Stimulated activated CD4-positive, alpha-beta T cell treated with anti-CD3 and anti-CD28 coated beads, TNF-alpha, amount 100 ng/mL, for 4 hours (primary cell): ENCODE results near the gene H2BK1.

ENCODE experiments used
- DNase-seq, 3 experiments: peaks; one replicate each; pipeline ENCODE4 v3.0.0-alpha.2; 2020; ENCODE audit warnings: low read depth in 3 of 3

Gene H2BK1

GRCh38 chr7:151245360-151246101 is 35.2 kb upstream of the H2BK1 start:
- DNase-seq = peak in 2 of 3 experiments; percentile 44 to 45

- no peak for DNase-seq
These were observed 34.6 kb upstream of the H2BK1 start for GRCh38 chr7:151244841-151245346.

GRCh38 chr7:151244196-151244840 is 34.0 kb upstream of the H2BK1 start:
- no peak for DNase-seq

DNA sequence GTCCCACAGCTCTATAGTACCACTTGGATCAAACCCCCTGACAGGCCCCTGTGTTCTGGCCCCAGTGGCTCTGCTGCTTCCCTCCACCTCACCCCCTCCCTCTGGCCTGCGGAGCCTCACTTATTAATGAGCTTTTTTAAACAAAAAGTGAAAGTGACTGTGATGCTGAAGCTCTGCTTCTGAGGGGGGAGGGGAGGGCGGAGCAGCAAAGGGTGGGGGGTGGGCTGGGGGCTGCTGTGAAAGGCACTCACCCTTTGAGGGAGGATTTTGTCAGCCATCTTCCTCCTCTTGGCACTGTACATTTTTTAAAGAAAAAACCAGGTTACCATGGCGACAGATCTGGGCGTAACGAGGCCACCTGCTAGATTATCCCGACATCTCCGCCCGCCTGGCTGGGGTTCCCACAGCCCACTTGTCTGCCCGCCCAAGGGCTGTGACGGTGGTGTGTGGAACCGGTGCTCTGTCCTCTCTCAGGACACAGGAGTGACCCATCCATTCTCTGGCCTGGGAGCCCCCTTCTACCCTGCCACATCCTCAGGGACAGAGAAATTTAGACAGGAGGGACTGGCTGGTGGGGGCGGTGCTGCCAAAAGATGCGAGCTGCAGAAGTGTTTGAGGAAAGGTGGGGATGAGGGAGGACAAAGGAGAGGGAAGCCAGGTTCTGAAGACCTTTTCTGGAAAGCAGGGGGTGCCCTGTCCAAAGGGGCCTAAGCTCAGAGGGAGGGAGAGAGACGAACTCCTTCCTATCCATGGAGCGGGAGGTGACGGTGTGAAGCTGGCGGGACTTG is 33.3 kb upstream of the H2BK1 start:
- DNase-seq = no peak

DNA sequence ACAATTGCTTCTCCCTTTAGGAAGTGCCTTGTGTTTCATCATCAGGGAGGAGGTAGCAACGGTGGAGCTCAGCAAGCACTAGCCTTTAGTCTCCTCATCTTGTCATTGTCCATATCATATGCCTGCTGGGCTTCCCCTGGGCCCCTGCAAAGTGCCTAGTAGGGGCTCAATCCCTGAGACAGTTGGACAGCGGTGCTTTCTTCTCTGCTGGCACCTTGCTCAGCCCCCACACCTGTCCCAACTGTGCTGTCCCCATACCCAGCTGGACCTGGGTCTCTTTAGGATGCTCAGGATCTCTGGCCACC is 32.7 kb upstream of the H2BK1 start:
- no peak for DNase-seq

GRCh38 chr7:151242159-151243044 is 32.1 kb upstream of the H2BK1 start:
- no peak for DNase-seq

- no peak for DNase-seq
These were observed 31.4 kb upstream of the H2BK1 start for GRCh38 chr7:151241755-151242096.

- no peak for DNase-seq
These were observed 30.9 kb upstream of the H2BK1 start for GRCh38 chr7:151240942-151241754.

- DNase-seq = no peak
These were observed 30.2 kb upstream of the H2BK1 start for GRCh38 chr7:151240536-151240935.

DNA sequence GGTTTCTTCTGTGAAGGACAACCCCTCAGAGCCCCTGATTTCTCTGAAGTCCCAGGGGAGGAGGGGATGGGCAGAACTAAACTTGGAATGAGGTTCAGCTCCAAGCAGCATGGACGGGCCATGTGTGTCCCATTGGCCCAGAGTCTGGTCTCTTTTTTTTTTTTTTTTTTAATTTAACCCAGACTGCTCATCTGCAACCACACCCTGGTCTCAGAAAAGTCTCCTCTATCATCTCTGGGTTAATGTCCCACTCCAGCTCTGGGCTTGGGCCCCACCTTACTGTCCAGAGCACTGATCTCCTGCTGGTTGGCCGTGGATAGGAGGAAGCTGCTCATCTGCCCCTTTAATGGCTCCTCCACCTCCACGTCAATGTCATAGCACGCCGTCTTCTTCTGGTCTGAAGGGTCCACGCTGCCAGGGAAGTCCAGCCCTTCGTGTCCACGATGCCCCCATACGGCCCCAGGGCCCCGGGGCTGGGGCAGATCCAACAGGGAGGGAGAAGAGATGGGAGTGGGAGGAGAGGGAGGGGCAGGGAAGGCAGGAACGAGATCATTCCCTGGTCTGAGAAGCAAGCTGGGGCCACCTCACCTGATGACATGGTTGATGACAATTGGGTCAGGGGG is 29.7 kb upstream of the H2BK1 start:
- no peak for DNase-seq

GRCh38 chr7:151238924-151239836 is 28.9 kb upstream of the H2BK1 start:
- DNase-seq = no peak

- DNase-seq = no peak
These were observed 28.0 kb upstream of the H2BK1 start for GRCh38 chr7:151238190-151238810.

DNA sequence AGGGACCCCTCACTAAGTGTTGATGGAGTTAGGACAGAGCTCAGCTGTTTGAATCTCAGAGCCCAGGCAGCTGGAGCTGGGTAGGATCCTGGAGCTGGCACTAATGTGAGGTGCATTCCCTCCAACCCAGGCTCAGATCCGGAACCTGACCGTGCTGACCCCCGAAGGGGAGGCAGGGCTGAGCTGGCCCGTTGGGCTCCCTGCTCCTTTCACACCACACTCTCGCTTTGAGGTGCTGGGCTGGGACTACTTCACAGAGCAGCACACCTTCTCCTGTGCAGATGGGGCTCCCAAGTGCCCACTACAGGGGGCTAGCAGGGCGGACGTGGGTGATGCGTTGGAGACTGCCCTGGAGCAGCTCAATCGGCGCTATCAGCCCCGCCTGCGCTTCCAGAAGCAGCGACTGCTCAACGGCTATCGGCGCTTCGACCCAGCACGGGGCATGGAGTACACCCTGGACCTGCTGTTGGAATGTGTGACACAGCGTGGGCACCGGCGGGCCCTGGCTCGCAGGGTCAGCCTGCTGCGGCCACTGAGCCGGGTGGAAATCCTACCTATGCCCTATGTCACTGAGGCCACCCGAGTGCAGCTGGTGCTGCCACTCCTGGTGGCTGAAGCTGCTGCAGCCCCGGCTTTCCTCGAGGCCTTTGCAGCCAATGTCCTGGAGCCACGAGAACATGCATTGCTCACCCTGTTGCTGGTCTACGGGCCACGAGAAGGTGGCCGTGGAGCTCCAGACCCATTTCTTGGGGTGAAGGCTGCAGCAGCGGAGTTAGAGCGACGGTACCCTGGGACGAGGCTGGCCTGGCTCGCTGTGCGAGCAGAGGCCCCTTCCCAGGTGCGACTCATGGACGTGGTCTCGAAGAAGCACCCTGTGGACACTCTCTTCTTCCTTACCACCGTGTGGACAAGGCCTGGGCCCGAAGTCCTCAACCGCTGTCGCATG is 27.2 kb upstream of the H2BK1 start:
- DNase-seq = no peak

DNA sequence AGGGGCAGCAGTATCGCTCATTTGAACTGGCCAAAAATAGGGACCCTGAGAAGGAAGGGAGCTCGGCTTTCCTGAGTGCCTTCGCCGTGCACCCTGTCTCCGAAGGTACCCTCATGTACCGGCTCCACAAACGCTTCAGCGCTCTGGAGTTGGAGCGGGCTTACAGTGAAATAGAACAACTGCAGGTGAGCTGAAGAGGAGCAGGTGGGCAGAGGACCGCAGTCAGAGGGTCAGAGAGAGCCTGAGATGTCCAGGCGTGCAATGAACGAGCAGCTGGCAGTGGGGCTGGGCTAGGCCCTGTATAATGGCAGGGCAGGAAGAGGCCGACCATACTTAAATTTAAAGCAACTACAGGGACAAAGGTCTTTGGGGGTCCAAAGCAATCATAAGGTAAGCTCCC is 26.1 kb upstream of the H2BK1 start:
- no peak for DNase-seq

DNA sequence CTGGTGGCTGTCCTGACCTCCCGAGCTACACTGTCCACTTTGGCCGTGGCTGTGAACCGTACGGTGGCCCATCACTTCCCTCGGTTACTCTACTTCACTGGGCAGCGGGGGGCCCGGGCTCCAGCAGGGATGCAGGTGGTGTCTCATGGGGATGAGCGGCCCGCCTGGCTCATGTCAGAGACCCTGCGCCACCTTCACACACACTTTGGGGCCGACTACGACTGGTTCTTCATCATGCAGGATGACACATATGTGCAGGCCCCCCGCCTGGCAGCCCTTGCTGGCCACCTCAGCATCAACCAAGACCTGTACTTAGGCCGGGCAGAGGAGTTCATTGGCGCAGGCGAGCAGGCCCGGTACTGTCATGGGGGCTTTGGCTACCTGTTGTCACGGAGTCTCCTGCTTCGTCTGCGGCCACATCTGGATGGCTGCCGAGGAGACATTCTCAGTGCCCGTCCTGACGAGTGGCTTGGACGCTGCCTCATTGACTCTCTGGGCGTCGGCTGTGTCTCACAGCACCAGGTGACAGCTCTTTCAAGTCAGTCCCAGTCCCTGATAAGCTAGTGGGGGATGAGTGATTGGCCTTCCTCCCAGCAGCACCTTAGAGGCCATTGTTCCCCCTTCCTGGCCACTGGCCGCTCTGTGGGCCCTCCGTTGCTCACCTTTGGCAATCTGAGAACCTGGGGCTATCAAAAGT is 25.0 kb upstream of the H2BK1 start:
- DNase-seq = no peak

GRCh38 chr7:151233804-151234203 is 23.5 kb upstream of the H2BK1 start:
- no peak for DNase-seq
